SK-N-SH (cell line): Measurements from ENCODE around the gene CD2AP. TPM values are rescaled to one million over a fixed set of nuclear protein-coding genes. Genes with fewer than 3 reads are reported as not detected.

ENCODE experiments used
- CTCF ChIA-PET: fragments of 300-600, 350-600 bp; formaldehyde crosslinking; extraction: SDS; loops from one replicate; lab custom pipeline; 2021; lab: Yijun Ruan, JAX
- POLR2A ChIA-PET: fragments of 350-600 bp; sonication (Branson Sonifier 250); formaldehyde crosslinking; extraction: SDS; loops from one replicate; lab custom pipeline; 2020; ENCODE audit warnings: antibody characterized with exemption, inconsistent platforms; lab: Yijun Ruan, JAX
- DNase-seq: peaks from one replicate; pipeline ENCODE4 v3.0.0; 2012
- H2AFZ ChIP-seq: fragments of 200-600 bp; sonication (generic); 2 replicates; pipeline ENCODE4 v1.8.1; 2016; ENCODE audit warnings: antibody characterized with exemption, mild to moderate bottlenecking, low read depth
- H3F3A ChIP-seq: fragments of 200-600 bp; sonication (generic); replicated peaks from 2 replicates; pipeline ENCODE3; 2016; ENCODE audit warnings: antibody characterized with exemption, mild to moderate bottlenecking; ENCODE audit not compliant: insufficient read depth
- H3K27ac ChIP-seq, 2 experiments: fragments of 200-500 bp in 1 of 2; fragments of 200-600 bp in 1 of 2; sonication (Bioruptor generic) in 1 of 2; sonication (generic), shearing (Covaris generic) in 1 of 2; 2 replicates each; pipeline versions ENCODE4 v1.5.1 to v1.6.1; 2014 to 2016; ENCODE audit warnings: low read depth in 2 of 2, inconsistent platforms in 1 of 2, low read length in 1 of 2, mild to moderate bottlenecking in 1 of 2, mixed read lengths in 1 of 2
- H3K27me3 ChIP-seq: fragments of 200-600 bp; sonication (generic), shearing (Covaris generic); 2 replicates; pipeline ENCODE4 v1.6.1; 2016; ENCODE audit warnings: mixed run types; ENCODE audit not compliant: insufficient read depth
- H3K36me3 ChIP-seq, 2 experiments: fragments of 200-500 bp in 1 of 2; fragments of 200-600 bp in 1 of 2; sonication (Bioruptor generic) in 1 of 2; sonication (generic) in 1 of 2; replicated peaks in 1 of 2; 2 replicates each; pipeline versions ENCODE3 to v1.5.1; 2014 to 2016; ENCODE audit warnings: low read length in 1 of 2, mild to moderate bottlenecking in 1 of 2; ENCODE audit not compliant: insufficient read depth in 2 of 2, control insufficient read depth in 1 of 2
- H3K4me1 ChIP-seq, 2 experiments: fragments of 200-500 bp in 1 of 2; fragments of 200-600 bp in 1 of 2; sonication (Bioruptor generic) in 1 of 2; sonication (generic), shearing (Covaris generic) in 1 of 2; 2 replicates each; pipeline versions ENCODE4 v1.5.1 to v1.6.1; 2014 to 2016; ENCODE audit warnings: low read depth in 1 of 2, low read length in 1 of 2, mixed run types in 1 of 2; ENCODE audit not compliant: insufficient read depth in 2 of 2, control insufficient read depth in 1 of 2
- H3K4me2 ChIP-seq: fragments of 200-600 bp; sonication (generic), shearing (Covaris generic); 2 replicates; pipeline ENCODE4 v1.6.1; 2017; ENCODE audit warnings: mixed run types
- H3K4me3 ChIP-seq, 2 experiments: fragments of 200-500 bp in 1 of 2; fragments of 200-600 bp in 1 of 2; sonication (Bioruptor generic) in 1 of 2; sonication (generic), shearing (Covaris generic) in 1 of 2; 2 replicates each; pipeline versions ENCODE4 v1.5.1 to v1.8.1; 2014 to 2016; ENCODE audit warnings: low read depth in 2 of 2, inconsistent platforms in 1 of 2, low read length in 1 of 2, mild to moderate bottlenecking in 1 of 2, mixed read lengths in 1 of 2, moderate library complexity in 1 of 2
- H3K79me2 ChIP-seq: fragments of 200-600 bp; sonication (generic); 2 replicates; pipeline ENCODE4 v1.8.1; 2017; ENCODE audit warnings: mild to moderate bottlenecking; ENCODE audit not compliant: insufficient read depth
- H3K9ac ChIP-seq: fragments of 200-600 bp; sonication (generic); 2 replicates; pipeline ENCODE4 v1.6.1; 2017; ENCODE audit warnings: mixed run types
- H3K9me2 ChIP-seq: fragments of 200-600 bp; sonication (generic); 2 replicates; pipeline ENCODE4 v1.6.1; 2017; ENCODE audit warnings: mixed run types
- H3K9me3 ChIP-seq: fragments of 200-600 bp; sonication (generic); 2 replicates; pipeline ENCODE4 v1.6.1; 2017; ENCODE audit warnings: mixed run types, mild to moderate bottlenecking, moderate library complexity
- H4K20me1 ChIP-seq: fragments of 200-600 bp; sonication (generic); 2 replicates; pipeline ENCODE4 v1.6.1; 2017; ENCODE audit warnings: mild to moderate bottlenecking, mixed run types; ENCODE audit not compliant: insufficient read depth
- CHD2 ChIP-seq: fragments of 150-350 bp; IDR thresholded peaks from 2 replicates; pipeline ENCODE4 v1.6.1; 2018; ENCODE audit warnings: low read length; ENCODE audit not compliant: partially characterized antibody
- ELF1 ChIP-seq: IDR thresholded peaks from 2 replicates; pipeline ENCODE4 v1.4.0; 2012
- EP300 ChIP-seq, 2 experiments: IDR thresholded peaks; 2 replicates each; pipeline versions ENCODE4 v1.4.0 to v1.6.1; 2012; ENCODE audit warnings: borderline replicate concordance in 1 of 2, low read depth in 1 of 2, low read length in 1 of 2
- EZH2phosphoT487 ChIP-seq: fragments of 200-600 bp; sonication (generic); IDR thresholded peaks from 2 replicates; pipeline ENCODE4 v1.6.1; 2017; ENCODE audit warnings: low read depth, mixed run types, mild to moderate bottlenecking, antibody characterized with exemption, moderate library complexity, borderline replicate concordance
- MEF2A ChIP-seq: IDR thresholded peaks from 2 replicates; pipeline ENCODE4 v1.4.0; 2012; ENCODE audit warnings: low read depth, borderline replicate concordance
- RCOR1 ChIP-seq: fragments of 150-350 bp; IDR thresholded peaks from 2 replicates; pipeline ENCODE4 v1.6.1; 2017; ENCODE audit warnings: antibody characterized with exemption, low read length
- RFX5 ChIP-seq: IDR thresholded peaks from 2 replicates; pipeline ENCODE4 v1.6.1; 2012; ENCODE audit warnings: mild to moderate bottlenecking, improper control_type of control experiment, low read length
- SMC3 ChIP-seq: IDR thresholded peaks from 2 replicates; pipeline ENCODE4 v1.6.1; 2012; ENCODE audit warnings: low read depth, low read length, improper control_type of control experiment
- TAF1 ChIP-seq: IDR thresholded peaks from 2 replicates; pipeline ENCODE4 v1.6.1; 2012; ENCODE audit warnings: low read depth, mild to moderate bottlenecking, low read length, moderate library complexity, borderline replicate concordance
- TEAD4 ChIP-seq: IDR thresholded peaks from 2 replicates; pipeline ENCODE4 v1.4.0; 2012; ENCODE audit warnings: mild to moderate bottlenecking, borderline replicate concordance; ENCODE audit not compliant: insufficient read depth
- WGBS: methylation state at CpG from one replicate; pipeline ENCODE4 v1.1.6; 2017; ENCODE audit warnings: low lambda C conversion rate; 5-methylcytosine and 5-hydroxymethylcytosine counted together
- polyA plus RNA-seq, 3 experiments: library from polyadenylated mRNA; depleted of rRNA; stranded (reverse); fragments of >200 nt; gene quantifications; 2 replicates each; pipeline ENCODE4 v1.2.3, GENCODE V29; 2012
- TF ChIP-seq, protein P1 (sequence below): IDR thresholded peaks from 2 replicates; pipeline ENCODE4 v1.6.1; 2012; ENCODE audit warnings: mild to moderate bottlenecking, low read depth, low read length, moderate library complexity
- TF ChIP-seq, protein P2 (sequence below): fragments of 150-350 bp; IDR thresholded peaks from 2 replicates; pipeline ENCODE4 v1.6.1; 2017; ENCODE audit warnings: antibody characterized with exemption, low read length, low read depth, borderline replicate concordance
- TF ChIP-seq, protein P3 (sequence below): IDR thresholded peaks from 2 replicates; pipeline ENCODE4 v1.4.0; 2012; ENCODE audit warnings: low read depth
- TF ChIP-seq, protein P4 (sequence below): IDR thresholded peaks from 2 replicates; pipeline ENCODE4 v1.4.0; 2012; ENCODE audit warnings: low read depth, borderline replicate concordance

The CD2AP gene
- polyA plus RNA-seq, 1 of the 3 experiments (the other 2 are of a cell fraction): 1.6 TPM

DNA sequence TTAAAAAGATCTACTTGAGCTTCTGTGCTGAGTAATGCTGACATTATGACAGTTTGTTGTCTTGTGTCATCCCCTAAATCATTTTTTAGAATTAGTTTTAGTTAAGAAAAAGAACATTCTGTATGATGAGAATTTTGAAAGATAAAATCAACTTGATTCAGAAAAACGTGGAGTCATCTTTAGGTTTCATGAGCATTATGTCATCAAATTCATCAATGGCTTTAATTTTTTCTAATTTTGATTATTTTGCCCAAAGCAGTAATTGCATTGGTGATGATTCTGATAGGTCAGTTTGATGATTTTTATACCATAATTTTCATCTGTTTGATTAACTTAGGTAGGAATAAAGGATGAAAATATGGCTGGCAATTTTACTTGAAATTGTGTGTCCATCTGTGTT is 194.2 kb downstream of the CD2AP start:
- TF ChIP-seq, protein P1, sequence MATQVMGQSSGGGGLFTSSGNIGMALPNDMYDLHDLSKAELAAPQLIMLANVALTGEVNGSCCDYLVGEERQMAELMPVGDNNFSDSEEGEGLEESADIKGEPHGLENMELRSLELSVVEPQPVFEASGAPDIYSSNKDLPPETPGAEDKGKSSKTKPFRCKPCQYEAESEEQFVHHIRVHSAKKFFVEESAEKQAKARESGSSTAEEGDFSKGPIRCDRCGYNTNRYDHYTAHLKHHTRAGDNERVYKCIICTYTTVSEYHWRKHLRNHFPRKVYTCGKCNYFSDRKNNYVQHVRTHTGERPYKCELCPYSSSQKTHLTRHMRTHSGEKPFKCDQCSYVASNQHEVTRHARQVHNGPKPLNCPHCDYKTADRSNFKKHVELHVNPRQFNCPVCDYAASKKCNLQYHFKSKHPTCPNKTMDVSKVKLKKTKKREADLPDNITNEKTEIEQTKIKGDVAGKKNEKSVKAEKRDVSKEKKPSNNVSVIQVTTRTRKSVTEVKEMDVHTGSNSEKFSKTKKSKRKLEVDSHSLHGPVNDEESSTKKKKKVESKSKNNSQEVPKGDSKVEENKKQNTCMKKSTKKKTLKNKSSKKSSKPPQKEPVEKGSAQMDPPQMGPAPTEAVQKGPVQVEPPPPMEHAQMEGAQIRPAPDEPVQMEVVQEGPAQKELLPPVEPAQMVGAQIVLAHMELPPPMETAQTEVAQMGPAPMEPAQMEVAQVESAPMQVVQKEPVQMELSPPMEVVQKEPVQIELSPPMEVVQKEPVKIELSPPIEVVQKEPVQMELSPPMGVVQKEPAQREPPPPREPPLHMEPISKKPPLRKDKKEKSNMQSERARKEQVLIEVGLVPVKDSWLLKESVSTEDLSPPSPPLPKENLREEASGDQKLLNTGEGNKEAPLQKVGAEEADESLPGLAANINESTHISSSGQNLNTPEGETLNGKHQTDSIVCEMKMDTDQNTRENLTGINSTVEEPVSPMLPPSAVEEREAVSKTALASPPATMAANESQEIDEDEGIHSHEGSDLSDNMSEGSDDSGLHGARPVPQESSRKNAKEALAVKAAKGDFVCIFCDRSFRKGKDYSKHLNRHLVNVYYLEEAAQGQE: no peak
- no peak for TF ChIP-seq CHD2
- TF ChIP-seq TAF1: no peak
- no peak for TF ChIP-seq MEF2A
- TF ChIP-seq RFX5: no peak
- TF ChIP-seq, protein P2, sequence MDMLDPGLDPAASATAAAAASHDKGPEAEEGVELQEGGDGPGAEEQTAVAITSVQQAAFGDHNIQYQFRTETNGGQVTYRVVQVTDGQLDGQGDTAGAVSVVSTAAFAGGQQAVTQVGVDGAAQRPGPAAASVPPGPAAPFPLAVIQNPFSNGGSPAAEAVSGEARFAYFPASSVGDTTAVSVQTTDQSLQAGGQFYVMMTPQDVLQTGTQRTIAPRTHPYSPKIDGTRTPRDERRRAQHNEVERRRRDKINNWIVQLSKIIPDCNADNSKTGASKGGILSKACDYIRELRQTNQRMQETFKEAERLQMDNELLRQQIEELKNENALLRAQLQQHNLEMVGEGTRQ: no peak
- TF ChIP-seq, protein P3, sequence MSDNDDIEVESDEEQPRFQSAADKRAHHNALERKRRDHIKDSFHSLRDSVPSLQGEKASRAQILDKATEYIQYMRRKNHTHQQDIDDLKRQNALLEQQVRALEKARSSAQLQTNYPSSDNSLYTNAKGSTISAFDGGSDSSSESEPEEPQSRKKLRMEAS: no peak
- TF ChIP-seq TEAD4: no peak
- TF ChIP-seq ELF1: no peak
- TF ChIP-seq, all 33 proteins: peak for 0
- Histone ChIP-seq H3K27ac (no peak overlapping the region), H3K9ac (no peak overlapping the region), H3F3A (no peaks in the 10 kb centered on the region), H3K4me1 (no peaks in the 10 kb centered on the region), H3K9me3 (no peaks in the 10 kb centered on the region), H3K9me2 (no peaks in the 10 kb centered on the region), H2AFZ (no peak overlapping the region), H3K4me2 (no peak overlapping the region), H3K79me2 (no peaks in the 10 kb centered on the region), H4K20me1 (no peaks in the 10 kb centered on the region), H3K27me3 (peaks cover 19% of the 10 kb centered on the region), H3K36me3 (no peaks in the 10 kb centered on the region), H3K4me3 (no peak overlapping the region)
- DNase-seq: no peak
- ChIA-PET CTCF (no interaction called here), POLR2A (no interaction called here)
- 3% methylated on average over 1 of the region's 1 CpG for WGBS

DNA sequence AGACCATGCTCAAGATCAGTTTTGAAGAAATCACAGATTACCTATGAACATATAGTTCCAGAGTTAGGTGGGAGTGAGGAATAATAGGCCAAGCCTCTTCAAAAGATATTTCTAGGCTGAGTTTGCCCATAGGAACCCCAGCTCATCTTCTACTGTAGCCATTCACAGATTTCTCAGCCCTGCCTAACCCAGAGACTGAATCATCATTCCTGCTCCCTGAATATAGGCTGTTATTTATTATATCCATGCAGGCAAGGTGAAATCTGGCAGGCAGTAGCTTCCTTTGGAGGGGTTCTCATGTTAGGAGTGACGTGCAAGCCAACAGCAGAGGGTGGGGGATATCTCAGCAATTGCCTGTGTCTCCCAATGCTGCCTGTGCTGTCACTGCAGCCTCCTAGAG is 195.2 kb downstream of the CD2AP start:
- no peak overlapping the region for H3K4me3 ChIP-seq
- ChIA-PET POLR2A (no interaction called here), CTCF (interaction anchor here (1.0 kb wide), 1 partner anchor 19 kb away, joined by 3 read pairs; no protein-coding TSS in a partner anchor)
- H2AFZ ChIP-seq: no peak overlapping the region
- H3K36me3 ChIP-seq: no peaks in the 10 kb centered on the region
- DNase-seq: no peak
- TF ChIP-seq EP300 (IDR thresholded peaks at IDR 0.05; ENCODE audit: borderline replicate concordance in 1 of 2, low read depth in 1 of 2, low read length in 1 of 2): no peak
- TF ChIP-seq EZH2phosphoT487: no peak
- no peak for TF ChIP-seq CHD2
- no peak for TF ChIP-seq RCOR1
- TF ChIP-seq, protein P4, sequence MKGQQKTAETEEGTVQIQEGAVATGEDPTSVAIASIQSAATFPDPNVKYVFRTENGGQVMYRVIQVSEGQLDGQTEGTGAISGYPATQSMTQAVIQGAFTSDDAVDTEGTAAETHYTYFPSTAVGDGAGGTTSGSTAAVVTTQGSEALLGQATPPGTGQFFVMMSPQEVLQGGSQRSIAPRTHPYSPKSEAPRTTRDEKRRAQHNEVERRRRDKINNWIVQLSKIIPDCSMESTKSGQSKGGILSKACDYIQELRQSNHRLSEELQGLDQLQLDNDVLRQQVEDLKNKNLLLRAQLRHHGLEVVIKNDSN: no peak
- TF ChIP-seq, protein P3: no peak
- TF ChIP-seq SMC3: no peak
- no peaks in the 10 kb centered on the region for H3K4me1 ChIP-seq
- no peaks in the 10 kb centered on the region for H4K20me1 ChIP-seq
- H3K9ac ChIP-seq: no peak overlapping the region
- H3K27ac ChIP-seq: no peak overlapping the region
- no peak overlapping the region for H3K4me2 ChIP-seq
- H3F3A ChIP-seq: no peaks in the 10 kb centered on the region
- WGBS: 0% methylated on average over 1 of the region's 1 CpG
- no peaks in the 10 kb centered on the region for H3K9me3 ChIP-seq
- H3K79me2 ChIP-seq: no peaks in the 10 kb centered on the region
- peaks cover 23% of the 10 kb centered on the region for H3K27me3 ChIP-seq
- no peaks in the 10 kb centered on the region for H3K9me2 ChIP-seq
